GM19452 (cell line): ENCODE data around the gene BRD7.

Source experiments
- ATAC-seq: cut with Tn5 transposase; IDR thresholded peaks from one replicate; pipeline ENCODE4 v1.9.1; 2021; ENCODE audit not compliant: unreplicated experiment

The BRD7 gene

DNA sequence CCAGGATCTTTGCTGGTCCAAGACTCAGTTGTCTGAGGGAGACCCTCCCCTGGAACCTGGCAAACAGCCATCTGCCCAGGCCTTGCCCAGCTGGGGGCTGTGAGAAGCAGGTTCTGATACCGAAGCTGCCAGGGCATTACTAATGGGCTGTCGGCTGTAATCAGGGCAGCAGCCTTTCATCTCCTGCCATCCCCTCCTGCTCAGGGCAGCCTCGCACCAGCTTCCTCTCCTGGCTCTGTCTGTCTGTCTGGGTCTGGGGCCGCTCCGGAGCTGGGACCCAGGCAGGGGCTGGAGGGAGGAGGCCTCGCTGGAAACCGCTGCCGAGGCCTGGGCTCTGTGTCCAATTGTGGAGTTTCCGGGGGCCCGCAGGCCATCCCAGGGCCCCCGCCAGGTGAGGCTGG, 21.6 kb upstream of the BRD7 start:
- no peak for ATAC-seq

DNA sequence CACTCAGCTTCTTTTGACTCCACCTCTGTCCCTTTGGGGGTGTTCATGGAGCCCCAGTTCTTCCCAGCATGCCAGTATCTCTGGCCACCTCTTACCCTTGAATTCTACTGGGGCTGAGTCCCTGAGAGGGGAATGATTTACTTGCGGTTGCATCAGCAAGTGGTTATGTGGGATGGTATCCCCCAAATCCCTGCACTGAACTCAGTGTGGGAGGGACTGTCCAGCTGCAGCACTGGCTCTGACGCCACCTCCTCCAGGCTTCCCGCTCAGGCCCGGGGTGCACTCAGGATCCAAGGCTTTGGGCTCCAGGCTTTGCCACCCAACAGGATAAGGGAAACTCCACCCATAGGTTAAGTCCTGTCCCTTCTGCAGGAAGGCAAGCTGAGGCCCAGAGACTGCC, 21.1 kb upstream of the BRD7 start:
- ATAC-seq, result no peak

DNA sequence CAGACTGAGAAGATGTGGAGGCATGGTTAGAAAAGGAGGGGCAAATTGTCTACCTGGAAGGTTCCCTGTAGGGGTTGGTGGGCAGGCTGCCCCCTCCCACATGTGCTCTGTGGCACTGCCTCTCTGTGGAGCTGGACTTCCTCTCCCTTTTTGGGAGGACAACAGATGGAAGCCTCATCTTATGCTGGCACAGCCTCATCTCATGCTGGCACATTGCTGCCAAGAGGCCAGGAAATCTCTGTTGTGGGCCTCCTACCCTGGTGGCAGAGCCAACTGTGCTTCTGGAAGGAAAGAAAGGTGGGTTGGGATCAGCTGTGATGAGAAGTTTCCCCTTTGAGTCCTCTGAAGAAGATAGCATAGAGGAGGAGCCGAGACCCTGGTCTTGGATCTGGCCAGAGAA, 19.7 kb upstream of the BRD7 start:
- no peak for ATAC-seq

DNA sequence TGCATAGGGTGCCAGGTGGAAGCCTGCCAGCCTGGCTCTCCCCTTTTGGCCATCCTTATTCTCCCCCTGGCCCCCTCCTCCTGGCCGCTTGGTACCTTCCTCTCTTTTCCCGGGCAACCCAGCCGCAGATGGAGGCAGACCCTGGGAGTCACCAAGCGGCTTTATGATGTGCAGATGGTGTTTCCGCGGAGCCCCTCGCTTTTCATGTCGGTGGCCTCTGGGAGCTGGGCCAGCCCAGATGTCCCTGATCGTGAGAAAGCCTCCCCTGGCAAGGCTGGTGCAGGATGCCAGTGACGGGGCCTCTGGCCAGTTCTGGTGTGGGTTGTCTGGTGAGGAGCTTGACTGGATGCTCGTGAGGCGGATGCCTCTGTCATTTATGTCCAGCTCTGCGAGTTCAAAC, 18.0 kb upstream of the BRD7 start:
- ATAC-seq, result no peak

DNA sequence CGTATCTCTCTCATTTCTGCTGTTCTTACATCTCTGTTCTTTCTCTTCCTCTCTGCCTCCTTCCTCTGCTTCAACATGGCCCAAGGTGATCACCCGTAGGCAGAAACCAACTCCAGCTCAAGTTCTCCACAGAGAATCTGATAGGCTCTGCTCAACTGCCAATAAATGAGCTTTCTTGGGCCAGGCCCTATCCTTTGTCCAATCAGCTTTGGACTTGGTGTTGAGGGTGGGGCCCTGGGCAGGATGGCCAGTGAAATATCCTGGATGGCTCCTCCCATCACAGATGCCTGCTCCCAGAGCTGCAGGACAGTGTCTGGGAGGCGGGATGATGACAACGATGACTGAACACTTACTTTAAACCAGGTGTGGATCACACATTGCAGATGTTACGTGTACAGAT, 17.4 kb upstream of the BRD7 start:
- ATAC-seq, result no peak

DNA sequence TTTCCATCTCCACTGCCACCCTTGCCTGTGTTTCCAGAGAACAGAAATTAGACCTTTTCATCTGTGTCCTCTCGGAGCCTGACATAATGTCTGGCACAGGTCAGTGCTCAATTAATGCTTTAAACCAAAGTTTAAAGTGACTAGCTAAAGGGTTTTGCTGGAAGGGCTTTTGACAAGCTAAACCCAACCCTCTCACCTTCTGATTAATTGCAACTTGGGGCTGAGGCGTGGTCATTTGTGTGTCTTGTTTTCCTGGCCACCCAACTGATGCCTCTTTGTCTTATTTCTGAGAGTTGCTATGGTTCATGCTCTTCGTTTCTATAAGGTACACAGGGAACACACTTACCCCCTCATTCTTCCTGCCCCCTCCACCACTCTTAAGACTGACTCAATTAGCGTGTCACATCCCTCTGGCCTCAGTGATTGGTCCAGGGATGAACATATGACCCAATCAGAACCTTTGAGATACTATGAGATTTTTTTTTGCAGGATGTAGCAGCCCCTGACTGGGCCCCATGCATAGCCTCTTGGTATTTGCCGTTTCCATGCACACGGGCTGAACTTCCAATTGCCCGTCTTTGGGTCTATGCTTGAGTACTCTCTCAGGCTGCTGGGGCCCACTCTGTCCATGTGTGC, 15.8 kb upstream of the BRD7 start:
- no peak for ATAC-seq

DNA sequence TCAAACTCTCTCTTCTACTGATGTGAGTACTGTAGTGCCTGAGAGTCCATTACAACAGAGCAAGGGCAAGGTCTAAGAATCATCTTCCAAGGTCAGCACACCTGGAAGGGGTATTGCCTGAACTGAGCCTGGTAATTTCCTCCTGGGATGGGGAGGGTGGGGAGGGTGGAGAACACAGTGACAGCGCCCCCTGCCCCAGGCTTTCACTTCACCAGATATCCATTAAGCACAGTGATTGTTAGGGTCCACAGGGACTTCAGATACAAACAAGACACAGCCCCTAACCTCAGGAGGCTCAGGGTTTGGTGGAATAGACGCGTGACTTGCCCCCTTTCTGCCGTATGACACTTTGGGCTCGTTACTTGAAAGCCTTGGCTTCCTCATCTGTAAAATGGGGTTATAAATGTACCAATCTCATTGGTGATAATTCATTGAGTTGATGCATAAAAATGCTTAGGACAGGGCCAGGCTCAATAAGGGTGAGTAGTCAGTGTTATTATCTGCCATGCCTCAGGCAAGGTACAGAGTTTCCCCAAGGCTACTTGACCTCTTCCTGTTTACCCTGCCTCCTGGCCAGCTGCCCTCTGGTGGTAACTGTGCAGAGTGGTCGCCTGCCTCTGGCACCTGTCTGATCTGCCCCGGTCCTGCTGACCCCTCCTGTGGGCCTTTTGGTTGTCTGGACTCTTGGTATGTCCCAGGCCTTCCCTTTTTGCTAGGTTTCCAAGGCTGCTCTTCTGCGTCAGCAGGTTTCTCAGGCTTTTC, 13.1 kb upstream of the BRD7 start:
- ATAC-seq, result no peak

DNA sequence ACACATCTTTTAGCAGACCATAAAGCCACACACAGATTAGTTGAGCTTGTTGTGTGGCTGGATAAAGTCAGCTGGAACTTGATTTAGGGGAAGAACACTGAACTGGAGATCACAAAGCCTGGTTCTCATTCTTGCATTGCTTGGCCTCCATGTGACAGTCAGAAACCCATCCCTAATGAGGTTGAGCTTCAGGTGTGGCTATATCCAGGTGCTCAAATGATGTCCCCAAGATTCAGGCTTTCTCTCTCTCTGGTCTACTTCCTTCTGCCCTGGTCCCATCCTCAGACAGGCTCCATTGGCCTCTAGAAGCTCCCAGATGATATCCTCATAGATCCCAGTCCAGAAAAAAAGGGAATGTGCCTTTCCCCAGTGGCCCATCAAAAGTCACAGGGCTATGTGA, 9.6 kb upstream of the BRD7 start:
- ATAC-seq, result no peak

DNA sequence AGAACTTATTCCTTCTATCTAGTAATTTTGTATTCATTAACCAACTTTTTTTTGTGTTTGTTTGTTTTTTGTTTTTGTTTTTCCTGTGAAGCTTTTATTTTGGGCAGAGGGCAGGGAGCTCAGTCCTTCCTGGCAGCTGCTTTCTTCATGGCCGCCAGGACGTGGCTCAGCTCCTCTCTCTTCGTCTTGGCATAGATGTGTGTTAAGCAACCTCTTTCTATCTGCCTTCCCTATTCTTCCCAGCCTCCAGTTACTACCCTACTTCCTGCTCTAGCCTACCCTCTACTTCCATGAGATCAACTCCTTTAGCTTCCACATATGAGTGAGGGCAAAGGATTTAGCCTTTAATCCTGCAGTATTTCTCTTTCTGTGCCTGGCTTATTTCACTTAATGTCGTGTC, 8.2 kb upstream of the BRD7 start:
- ATAC-seq, result no peak

DNA sequence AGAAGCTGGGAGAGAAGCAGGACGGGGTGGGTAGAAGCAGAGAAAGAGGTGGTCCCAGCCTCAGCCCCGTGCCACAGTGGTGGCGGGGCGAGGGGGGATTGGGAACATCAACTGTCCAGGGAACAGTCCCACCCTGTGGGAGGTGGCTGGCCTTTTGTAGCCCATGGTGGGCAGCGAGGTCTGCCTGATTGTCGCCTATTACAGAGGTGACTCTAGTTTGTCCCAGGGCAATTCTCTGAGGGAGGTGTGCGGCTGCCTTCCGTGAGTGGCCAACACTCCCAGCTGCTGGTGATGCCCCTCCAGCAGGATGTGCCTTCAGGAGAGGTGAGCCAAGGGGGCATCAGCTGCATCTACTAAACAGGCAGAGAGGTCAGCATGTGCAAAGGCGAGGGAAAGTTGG, 5.0 kb upstream of the BRD7 start:
- ATAC-seq, result no peak

DNA sequence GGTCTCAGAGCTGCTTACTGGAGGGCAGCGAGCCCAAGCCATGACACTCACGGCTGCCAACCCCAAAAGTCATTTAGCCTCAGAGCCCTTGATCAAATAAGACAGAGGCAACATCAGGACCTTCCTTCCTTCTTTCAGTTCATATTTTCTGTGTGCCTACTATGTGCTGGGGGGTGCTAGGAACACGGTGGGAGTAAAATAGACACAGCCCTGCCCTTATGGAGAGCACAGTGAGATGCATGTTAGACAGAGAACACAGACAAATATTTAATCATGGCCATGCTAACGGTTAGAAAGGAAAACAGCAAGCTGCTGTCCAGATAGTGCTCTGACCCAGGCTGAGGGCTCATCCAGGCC, 4.5 kb upstream of the BRD7 start:
- no peak for ATAC-seq

DNA sequence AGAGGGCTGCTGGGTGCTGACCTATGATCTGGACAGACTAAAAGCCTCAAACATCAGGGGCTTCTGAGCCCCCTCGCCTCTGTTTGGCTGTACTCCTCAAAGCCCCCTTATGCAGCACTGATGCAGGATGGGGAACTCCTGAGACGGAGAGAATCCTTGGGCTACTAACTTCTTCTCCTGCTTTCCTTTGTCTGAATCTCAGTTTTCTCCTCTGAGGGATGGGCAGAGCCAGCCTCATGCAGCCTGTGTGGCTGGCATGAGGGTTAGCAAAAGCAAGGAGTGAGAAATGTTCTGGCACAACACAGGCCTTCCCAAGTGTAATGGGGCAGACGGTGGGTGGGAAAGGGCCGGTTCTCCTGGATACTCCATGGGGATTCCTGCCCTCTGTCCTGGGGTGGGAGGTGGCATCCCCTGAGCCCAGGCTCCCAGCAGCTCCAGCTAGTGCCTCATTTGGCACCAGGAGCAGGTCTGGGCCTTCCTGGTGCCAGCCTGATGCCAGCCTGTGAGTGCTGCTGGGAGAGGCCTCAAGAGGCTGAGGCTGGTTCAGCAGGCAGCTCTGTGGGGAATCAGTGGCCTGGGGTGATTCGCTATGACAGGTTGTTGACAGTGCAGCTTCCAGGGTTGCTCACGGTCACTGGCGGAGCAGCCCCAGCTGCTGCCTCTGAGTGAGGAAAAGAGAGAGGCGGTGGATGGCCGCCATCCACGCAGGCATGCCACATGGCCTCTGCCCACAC, 4.0 kb upstream of the BRD7 start:
- no peak for ATAC-seq

DNA sequence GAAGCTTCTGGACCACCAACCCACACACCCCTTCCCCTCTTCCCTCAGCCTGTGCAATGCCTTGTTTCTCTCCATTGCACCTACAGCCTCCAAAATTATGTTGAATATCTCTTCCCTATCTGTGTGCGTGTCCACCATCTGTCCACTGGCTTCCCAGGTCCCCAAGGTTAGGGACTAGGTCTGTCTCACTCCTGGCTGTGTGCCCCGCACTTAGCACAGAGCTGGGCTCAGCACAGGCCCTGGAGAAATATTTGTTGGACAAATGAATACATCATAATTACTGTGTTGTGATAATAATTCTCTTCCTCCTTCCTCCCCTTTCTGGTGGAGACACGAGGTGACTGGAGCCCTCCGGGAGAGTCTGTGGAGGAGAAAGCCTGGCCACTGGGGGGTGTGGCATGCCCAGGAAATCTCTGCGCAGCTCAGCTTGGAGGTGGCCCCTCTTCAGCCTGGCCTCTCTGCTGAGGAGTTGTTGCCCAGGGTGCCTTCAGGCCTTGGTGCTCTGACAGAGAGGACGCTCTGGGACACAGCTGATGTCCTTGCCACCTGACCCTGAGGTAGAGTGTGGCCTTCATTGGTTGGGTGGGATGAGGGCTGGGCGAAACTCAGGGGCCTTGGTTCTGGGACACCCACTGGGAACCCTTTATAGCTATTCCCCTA, 3.3 kb upstream of the BRD7 start:
- no peak for ATAC-seq

DNA sequence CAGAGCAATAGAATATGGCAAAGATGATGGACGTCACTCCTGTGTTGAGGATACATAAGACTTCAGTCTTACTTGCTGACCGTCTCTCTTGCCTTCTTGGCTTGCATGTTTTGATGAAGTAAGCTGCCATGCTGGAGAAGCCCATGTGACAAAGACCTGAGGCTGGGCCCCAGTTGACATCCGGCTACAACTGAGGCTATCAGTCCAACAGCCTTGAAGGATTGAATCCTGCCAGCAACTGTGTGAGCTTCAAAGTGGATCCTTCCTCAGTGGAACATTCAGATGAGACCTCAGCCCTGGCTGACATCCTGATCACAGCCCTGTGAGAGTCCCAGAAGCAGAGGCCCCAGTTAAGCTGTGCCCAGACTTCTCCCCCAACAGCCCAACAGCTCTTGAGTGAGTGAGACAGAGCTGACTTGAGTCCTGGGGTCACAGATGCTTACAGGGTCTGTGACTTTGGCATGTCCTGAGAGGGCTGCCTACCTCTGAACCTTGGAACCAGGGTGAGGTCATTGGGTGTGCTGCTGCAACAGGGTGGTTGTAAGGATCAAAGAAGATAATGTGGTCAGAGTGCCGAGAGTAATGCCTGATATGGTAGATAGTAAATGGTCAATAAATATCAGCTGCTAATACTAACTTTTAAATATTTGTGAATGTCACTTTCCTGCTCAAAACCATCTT, 2.4 kb upstream of the BRD7 start:
- ATAC-seq, result no peak

DNA sequence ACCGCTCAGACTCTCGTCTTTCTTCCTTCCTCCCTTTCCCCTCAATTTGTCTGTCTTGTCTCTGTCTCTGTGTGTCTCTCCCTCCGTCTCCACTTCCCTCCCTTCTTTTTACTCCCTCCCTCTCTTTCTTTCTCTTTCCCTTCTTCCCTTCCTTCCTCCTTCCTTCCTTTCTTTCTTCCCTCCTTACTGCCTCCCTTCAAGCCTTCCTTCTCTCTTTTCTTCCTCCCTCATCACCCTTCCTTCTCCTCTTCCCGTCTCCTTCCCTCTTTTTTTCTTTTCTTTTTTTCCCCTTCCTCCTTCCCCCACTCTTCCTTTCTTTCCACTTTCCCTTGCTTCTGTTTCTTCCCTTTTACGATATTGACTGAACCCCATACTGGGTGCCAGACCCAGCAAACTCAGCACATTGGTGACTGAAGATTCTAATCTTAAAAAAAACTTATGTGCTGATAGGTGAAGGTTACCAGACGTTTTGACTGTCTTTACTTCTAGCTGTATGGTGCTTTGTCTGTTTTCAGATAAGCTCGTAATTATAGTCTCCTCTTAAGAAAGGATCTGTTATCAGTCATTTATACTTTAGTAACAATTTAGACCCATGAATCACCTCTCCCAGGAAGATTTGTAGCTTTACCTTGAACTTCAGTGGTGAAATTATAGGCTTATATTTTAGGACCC, 481 bp upstream of the BRD7 start:
- ATAC-seq, result peak; percentile 1

DNA sequence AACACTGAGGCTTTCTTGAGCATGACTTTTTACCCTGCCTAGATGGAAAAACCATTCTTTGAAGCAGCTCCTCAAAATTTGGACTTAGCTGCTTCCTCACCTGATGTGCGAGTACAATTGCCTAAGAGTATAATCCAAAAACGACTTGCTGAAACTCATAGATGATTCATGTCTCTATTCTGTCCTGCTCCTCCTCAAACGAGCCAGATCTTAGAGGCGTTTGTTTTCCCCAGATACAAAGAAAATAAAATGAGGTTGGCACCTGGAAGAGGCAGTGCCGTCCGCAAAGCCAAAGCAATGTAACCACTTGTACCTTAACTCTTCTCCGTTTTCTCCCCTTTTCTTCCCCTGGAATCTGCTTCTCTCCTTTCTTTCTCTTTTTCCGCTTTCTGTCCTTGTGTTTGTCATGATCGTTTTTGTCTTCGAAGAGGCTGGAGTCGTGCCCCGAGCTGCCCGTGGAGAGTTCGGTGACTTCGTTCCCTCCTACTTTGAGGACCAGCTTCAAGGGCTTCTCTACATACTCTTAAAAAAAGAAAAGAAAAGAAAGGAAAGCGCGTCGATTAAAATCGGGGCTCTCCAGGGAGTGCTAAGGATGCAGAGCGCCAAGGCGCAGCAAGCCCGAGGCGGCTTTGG, 895 bp downstream of the BRD7 start:
- ATAC-seq, result no peak

DNA sequence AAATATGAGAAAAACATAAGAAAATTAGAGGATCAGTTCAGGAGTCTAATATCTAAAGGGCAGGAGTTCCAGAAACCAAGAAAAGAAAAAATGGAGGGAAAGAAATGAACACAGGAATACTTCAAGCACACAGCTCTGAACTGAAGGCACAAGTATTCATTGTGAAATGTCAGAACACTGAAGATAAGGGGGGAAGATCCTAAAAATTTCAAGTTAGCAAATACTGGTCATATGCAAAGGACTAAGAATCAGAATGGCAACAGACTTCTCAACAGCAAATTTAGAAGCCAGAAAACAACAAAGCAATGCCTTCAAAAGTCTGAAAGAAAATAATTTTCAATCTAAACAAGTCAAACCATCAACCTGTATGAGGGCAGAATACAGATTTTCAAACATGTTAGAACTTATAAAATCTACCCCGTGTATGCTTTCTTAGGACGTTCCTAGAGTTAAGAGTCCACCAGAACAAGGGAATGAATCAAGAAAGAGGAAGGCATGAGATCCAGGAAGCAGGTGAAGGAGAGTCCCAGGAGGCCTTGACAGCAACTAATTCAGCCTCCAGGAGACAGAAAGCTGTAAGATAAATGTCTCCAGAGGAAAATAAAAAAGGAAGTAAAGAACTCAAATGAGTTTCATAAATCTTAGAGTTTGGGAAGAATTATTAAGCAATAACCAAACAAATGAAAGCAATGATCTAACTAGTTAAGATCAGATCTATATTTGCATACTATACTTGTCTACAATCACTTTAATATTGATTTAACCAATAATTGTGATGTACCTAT, 2.8 kb downstream of the BRD7 start:
- ATAC-seq, result no peak

DNA sequence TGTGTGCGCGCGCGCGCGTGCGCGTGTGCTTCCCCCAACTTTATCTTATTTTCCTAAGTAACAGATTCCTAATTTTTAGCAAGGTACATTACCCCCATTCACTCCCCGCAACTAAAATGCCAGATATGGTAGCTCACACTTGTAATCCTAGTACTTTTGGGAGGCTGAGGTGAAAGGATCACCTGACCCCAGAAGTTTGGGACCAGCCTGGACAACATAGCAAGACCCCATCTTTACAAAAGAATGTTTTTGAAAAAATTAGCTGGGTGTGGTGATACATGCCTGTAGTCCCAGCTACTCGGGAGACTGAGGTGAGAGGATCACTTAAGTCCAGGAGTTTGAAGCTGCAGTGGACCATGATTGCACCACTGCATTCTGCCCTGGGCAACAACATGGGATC, 5.1 kb downstream of the BRD7 start:
- no peak for ATAC-seq

DNA sequence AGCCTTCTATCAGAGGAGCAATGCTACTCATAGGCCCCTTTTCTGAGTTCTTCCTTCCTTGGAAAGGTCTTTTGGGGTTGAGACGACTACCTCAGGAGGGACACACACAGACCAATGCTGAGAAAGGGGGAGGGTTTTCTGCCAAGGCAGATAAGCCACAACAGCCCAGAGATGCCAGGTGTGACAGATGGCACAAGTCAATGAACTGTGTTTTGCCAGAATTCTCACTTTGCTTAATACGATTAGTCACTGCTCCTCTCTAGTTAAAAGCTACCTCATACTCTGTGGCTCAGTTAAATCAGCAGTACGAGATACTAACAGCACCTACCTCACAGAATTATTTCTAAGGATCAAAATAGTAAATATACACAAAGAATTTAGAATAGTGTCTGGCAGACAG, 8.0 kb downstream of the BRD7 start:
- no peak for ATAC-seq
